Ishikawa (cell line): ENCODE measurements around the gene ABHD2.

ENCODE experiments used
- CEBPB ChIP-seq: IDR thresholded peaks from 2 replicates; pipeline ENCODE4 v1.6.1; 2012
- EP300 ChIP-seq: IDR thresholded peaks from 2 replicates; pipeline ENCODE4 v1.6.1; 2012; ENCODE audit warnings: borderline replicate concordance
- FOXM1 ChIP-seq: IDR thresholded peaks from 2 replicates; pipeline ENCODE4 v1.6.1; 2012; ENCODE audit warnings: low read depth, borderline replicate concordance
- NFIC ChIP-seq: IDR thresholded peaks from 2 replicates; pipeline ENCODE4 v1.6.1; 2012
- RAD21 ChIP-seq: IDR thresholded peaks from 2 replicates; pipeline ENCODE4 v1.6.1; 2012; ENCODE audit warnings: low read depth
- TAF1 ChIP-seq: IDR thresholded peaks from 2 replicates; pipeline ENCODE4 v1.6.1; 2012; ENCODE audit warnings: low read depth, mild to moderate bottlenecking
- TEAD4 ChIP-seq: IDR thresholded peaks from 2 replicates; pipeline ENCODE4 v1.6.1; 2012
- YY1 ChIP-seq: IDR thresholded peaks from 2 replicates; pipeline ENCODE4 v1.6.1; 2012; ENCODE audit warnings: low read depth
- TF ChIP-seq, protein P1 (sequence below): IDR thresholded peaks from 2 replicates; pipeline ENCODE4 v1.6.1; 2012
- TF ChIP-seq, protein P2 (sequence below): IDR thresholded peaks from 2 replicates; pipeline ENCODE4 v1.6.1; 2012; ENCODE audit warnings: low read depth, mild to moderate bottlenecking
- TF ChIP-seq, protein P3 (sequence below): IDR thresholded peaks from 2 replicates; pipeline ENCODE4 v1.6.1; 2012

DNA sequence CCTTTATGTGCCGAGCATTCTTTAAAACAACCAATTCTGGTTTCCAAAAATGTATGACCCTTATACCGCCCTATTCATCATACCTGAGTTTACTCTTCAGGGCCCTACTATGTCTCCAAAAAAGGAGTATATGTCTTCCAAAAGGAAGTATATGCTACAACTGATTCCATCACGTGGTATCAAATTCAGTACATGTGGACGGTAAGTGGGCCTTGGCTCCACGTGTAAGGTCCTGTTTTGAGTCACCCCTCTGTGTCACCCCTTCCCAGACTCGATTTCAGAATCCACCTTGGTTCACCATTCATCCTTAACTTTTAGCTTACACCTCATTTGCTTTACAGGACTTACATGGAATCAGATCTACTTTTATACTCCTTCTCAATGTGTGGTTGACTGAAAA is 37.8 kb downstream of the ABHD2 start:
- TF ChIP-seq, protein P1, sequence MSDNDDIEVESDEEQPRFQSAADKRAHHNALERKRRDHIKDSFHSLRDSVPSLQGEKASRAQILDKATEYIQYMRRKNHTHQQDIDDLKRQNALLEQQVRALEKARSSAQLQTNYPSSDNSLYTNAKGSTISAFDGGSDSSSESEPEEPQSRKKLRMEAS, result no peak
- TF ChIP-seq NFIC (no peak), FOXM1 (no peak), CEBPB (no peak), TAF1 (no peak), EP300 (no peak), TEAD4 (no peak), YY1 (no peak), RAD21 (no peak)
- TF ChIP-seq, protein P2, sequence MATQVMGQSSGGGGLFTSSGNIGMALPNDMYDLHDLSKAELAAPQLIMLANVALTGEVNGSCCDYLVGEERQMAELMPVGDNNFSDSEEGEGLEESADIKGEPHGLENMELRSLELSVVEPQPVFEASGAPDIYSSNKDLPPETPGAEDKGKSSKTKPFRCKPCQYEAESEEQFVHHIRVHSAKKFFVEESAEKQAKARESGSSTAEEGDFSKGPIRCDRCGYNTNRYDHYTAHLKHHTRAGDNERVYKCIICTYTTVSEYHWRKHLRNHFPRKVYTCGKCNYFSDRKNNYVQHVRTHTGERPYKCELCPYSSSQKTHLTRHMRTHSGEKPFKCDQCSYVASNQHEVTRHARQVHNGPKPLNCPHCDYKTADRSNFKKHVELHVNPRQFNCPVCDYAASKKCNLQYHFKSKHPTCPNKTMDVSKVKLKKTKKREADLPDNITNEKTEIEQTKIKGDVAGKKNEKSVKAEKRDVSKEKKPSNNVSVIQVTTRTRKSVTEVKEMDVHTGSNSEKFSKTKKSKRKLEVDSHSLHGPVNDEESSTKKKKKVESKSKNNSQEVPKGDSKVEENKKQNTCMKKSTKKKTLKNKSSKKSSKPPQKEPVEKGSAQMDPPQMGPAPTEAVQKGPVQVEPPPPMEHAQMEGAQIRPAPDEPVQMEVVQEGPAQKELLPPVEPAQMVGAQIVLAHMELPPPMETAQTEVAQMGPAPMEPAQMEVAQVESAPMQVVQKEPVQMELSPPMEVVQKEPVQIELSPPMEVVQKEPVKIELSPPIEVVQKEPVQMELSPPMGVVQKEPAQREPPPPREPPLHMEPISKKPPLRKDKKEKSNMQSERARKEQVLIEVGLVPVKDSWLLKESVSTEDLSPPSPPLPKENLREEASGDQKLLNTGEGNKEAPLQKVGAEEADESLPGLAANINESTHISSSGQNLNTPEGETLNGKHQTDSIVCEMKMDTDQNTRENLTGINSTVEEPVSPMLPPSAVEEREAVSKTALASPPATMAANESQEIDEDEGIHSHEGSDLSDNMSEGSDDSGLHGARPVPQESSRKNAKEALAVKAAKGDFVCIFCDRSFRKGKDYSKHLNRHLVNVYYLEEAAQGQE, result no peak
- TF ChIP-seq, protein P3, sequence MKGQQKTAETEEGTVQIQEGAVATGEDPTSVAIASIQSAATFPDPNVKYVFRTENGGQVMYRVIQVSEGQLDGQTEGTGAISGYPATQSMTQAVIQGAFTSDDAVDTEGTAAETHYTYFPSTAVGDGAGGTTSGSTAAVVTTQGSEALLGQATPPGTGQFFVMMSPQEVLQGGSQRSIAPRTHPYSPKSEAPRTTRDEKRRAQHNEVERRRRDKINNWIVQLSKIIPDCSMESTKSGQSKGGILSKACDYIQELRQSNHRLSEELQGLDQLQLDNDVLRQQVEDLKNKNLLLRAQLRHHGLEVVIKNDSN, result no peak
